Endometrial microvascular endothelial cells (primary cell): ENCODE measurements around the gene KRTAP5-3. TPM values are rescaled to one million over a fixed set of nuclear protein-coding genes. Genes with fewer than 3 reads are reported as not detected.
"Not testable (repeated sequence)": the region's sequence is repeated elsewhere in the genome, so short reads cannot be mapped to it uniquely, and the experiment has no call there.

Experiments
- in situ Hi-C: cut with HindIII; loops from 2 replicates; pipeline ENCODE4 v1.10.0; 2017; ENCODE audit warnings: low sequenced_read_pairs, low pct_unique_long_range_greater_than_20kb; ENCODE audit errors: inconsistent ontology term
- total RNA-seq: library from RNA; depleted of rRNA; stranded (reverse); fragments of >200 nt; gene quantifications from one replicate; pipeline ENCODE4 v1.2.3, GENCODE V29; 2015; ENCODE audit errors: inconsistent ontology term

Gene KRTAP5-3
- total RNA-seq, 1 donor from 2014 or later = not detected

DNA sequence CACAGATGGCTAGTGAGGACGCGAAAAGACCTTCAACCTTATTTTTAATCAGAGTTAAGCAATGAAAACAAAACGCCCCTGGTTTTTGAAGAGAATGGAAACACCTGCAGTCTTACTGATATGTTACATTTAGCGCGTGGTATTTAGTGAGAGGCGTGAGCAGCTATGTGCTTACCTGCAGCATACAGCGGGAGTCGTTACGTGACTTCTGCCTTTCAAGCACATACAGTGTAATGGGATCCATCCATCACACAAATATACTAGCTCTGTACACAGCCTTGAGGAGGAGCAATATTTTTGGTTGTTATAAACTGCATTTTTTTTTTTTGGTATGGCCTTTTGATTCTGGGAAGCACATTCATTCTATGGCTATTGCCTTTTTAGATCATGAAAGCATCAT is 15.6 kb downstream of the KRTAP5-3 start:
- in situ Hi-C loops = no loop called here

- in situ Hi-C loops = no loop called here
Observed at GRCh38 chr11:1589996-1590395, 18.3 kb downstream of the KRTAP5-3 start.

GRCh38 chr11:1589191-1589963 is 18.9 kb downstream of the KRTAP5-3 start:
- in situ Hi-C loops = not testable (repeated sequence)

- in situ Hi-C loops = no loop called here
Observed at GRCh38 chr11:1586699-1587098, 21.6 kb downstream of the KRTAP5-3 start.

DNA sequence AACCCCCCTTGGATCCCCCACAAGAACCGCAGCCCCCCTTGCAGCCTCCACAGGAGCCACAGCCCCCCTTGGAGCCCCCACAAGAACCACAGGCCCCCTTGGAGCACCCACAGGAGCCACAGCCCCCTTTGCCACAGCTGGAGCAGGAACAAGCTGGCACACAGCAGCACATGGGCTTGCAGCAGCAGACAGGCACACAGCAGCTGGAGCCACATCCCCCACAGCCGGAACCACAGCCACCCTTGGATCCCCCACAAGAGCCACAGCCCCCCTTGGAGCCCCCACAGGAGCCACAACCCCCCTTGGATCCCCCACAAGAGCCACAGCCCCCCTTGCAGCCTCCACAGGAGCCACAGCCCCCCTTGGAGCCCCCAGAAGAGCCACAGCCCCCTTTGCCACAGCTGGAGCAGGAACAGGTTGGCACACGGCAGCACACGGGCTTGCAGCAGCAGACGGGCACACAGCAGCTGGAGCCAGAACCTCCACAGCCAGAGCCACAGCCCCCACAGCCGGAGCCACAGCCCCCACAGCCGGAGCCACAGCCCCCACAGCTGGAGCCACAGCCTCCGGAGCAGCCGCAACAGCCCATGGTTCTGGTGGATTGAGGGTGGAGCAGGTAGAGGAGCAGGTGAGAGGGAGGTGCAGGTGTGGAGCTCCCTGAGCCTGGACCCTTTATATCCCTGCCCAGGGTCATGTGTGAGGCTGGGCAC is 23.4 kb downstream of the KRTAP5-3 start, which contains the start of gene KRTAP5-1:
TSS of gene KRTAP5-1 (minus strand) at position 623 of the 710 bp plus-strand sequence. CDS start at position 589, 34 bp downstream.
- in situ Hi-C loops = not testable (repeated sequence)

DNA sequence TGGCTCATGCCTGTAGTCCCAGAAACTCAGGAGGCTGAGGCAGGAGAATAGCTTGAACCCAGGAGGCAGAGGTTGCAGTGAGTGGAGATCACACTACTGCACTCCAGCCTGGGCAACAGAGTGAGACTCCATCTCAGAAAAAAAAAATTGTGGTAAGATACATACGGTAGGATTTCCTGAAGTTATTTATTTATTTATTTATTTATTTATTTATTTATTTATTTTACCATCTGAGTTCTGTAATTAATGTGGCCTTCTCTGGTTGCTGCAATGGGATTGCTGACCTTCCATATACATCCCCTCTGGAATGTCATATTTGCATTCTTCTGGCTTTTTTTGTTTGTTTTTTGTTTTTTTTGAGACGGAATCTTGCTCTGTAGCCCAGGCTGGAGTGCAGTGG is 25.4 kb downstream of the KRTAP5-3 start:
- in situ Hi-C loops = not testable (repeated sequence)

GRCh38 chr11:1581976-1582375 is 26.3 kb downstream of the KRTAP5-3 start:
- in situ Hi-C loops = no loop called here

GRCh38 chr11:1576825-1577224 is 31.4 kb downstream of the KRTAP5-3 start:
- in situ Hi-C loops = no loop called here

- in situ Hi-C loops = not testable (repeated sequence)
Observed at GRCh38 chr11:1575756-1576155, 32.5 kb downstream of the KRTAP5-3 start.

DNA sequence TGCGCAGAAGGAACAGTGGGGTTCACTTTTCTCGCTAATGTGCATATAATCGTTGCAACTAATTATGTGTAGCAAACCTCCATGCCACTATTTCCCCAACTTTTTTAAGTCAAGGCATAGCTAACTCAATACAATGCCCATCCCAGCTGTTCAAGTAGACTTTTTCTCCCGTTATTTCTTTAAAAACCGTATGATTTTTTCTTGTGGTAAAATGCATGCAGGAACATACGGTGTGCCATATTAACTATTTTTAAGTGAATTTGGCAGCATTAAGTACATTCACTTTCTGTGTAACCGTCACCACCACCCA is 33.4 kb downstream of the KRTAP5-3 start:
- in situ Hi-C loops = no loop called here

DNA sequence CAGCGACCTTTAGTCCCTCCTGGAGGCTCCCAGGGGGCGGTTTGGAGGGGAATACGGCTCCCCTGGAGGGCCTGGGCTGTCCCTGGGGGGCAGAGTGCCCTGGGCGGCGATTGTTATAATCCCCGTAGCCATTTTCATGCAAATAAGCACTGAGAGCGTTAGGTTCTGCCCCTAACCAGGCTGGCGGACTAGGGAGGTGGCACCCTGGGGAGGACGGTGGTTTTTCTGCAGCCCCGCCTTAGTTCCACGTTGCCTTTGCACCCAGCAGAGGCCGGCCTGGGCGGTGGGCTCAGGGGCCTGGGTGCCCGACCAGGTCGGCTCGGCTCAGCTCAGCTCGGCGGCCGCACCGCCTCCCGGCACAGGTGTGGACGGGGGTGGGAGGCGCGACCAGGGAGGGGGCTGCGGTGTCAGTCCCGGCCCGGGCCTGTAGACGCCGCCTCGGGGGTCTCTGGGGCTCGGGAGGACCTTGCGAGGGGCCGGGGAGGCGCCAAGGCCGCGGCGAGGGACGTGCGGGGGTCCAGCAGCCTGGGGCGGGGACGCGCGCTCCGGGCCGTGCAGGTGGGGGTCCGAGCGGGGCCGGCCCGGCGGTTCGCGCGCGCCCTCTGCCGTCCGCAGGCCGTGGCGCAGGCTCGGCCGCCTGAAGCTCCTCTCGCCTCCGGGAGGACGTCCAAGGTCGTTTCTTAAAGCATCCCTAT is 33.9 kb downstream of the KRTAP5-3 start:
- in situ Hi-C loops = no loop called here

GRCh38 chr11:1573903-1574237 is 34.4 kb downstream of the KRTAP5-3 start:
- in situ Hi-C loops = no loop called here

- in situ Hi-C loops = no loop called here
Observed at GRCh38 chr11:1573077-1573902, 35.0 kb downstream of the KRTAP5-3 start.

GRCh38 chr11:1572197-1573076 is 35.8 kb downstream of the KRTAP5-3 start, which contains the start of gene DUSP8:
Gene DUSP8 (minus strand): TSS chr11:1572271. CDS start chr11:1565826, 6,445 bp downstream.
- in situ Hi-C loops = no loop called here

DNA sequence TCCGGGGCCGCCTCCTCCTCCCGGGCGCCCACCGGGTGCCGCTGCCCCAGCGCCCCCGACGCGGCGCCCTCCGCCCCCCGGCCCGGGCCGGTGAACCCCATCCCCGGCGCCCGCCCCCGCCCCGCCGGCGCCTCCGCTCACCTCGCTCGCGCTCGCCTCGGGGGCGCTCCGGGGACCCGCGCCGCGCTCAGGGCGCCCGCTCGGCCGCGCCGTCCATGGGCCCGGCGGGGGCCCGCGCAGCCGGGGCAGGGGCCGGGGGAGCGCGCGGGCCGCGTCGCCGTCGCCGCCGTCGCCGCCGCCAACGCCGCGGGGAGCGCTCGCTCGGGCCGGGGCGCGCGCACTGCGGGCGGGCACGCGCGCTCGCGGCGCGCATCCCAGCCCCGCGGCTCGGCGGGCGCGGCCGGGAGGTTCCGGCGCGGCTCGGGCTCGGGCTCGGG is 36.5 kb downstream of the KRTAP5-3 start:
- in situ Hi-C loops = no loop called here

GRCh38 chr11:1570896-1571759 is 37.1 kb downstream of the KRTAP5-3 start:
- in situ Hi-C loops = no loop called here

DNA sequence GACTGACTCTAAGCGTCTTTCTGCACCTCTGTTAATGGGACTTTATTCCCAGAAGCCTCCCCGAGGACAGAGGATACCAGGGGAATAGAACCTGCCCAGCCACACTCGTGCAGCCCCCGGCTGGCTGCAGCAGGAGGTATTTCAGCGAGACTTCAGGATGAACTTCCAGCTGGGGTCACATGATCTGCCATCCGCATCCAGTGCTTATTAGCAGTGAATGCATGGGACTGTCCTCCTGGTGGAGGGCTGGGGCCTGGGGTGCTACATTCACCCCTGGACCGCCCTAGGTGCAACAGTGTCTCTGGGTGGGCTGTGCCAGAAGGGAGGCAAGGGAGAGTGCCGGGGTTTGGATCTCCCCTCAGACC is 37.8 kb downstream of the KRTAP5-3 start:
- in situ Hi-C loops = no loop called here
